HG03108 (cell line): ENCODE results near the gene SVBP.
"Not testable (repeated sequence)": the region's sequence is repeated elsewhere in the genome, so short reads cannot be mapped to it uniquely, and the experiment has no call there.

Source experiments
- ATAC-seq: cut with Tn5 transposase; IDR thresholded peaks from one replicate; pipeline ENCODE4 v1.9.1; 2021; ENCODE audit warnings: moderate library complexity; ENCODE audit not compliant: unreplicated experiment

SVBP gene

GRCh38 chr1:42816585-42817439 is at the start of gene SVBP, which contains the start of gene ERMAP:
Gene SVBP, minus strand, starts transcription at chr1:42817397. Its CDS starts 853 bp downstream, at chr1:42816544.
Gene ERMAP, plus strand, starts transcription at chr1:42817122. Its CDS starts 13,327 bp downstream, at chr1:42830449.
- ATAC-seq, result peak; percentile 80

- ATAC-seq, result no peak
Observed at GRCh38 chr1:42866549-42866948, 49.4 kb upstream of the SVBP start.

GRCh38 chr1:42861014-42861399 is 43.8 kb upstream of the SVBP start:
- ATAC-seq, result no peak

GRCh38 chr1:42860339-42861013 is 43.3 kb upstream of the SVBP start:
- ATAC-seq, result no peak

- ATAC-seq, result not testable (repeated sequence)
Observed at GRCh38 chr1:42859366-42859765, 42.2 kb upstream of the SVBP start.

GRCh38 chr1:42856554-42856953 is 39.4 kb upstream of the SVBP start:
- ATAC-seq, result not testable (repeated sequence)

GRCh38 chr1:42853116-42853884 is 36.1 kb upstream of the SVBP start:
- no peak for ATAC-seq

GRCh38 chr1:42852608-42852980 is 35.4 kb upstream of the SVBP start:
- no peak for ATAC-seq

- ATAC-seq, result no peak
Observed at GRCh38 chr1:42851960-42852607, 34.9 kb upstream of the SVBP start.

GRCh38 chr1:42851420-42851819 is 34.2 kb upstream of the SVBP start:
- ATAC-seq, result no peak

GRCh38 chr1:42849944-42850343 is 32.7 kb upstream of the SVBP start:
- ATAC-seq, result no peak

GRCh38 chr1:42848823-42849537 is 31.8 kb upstream of the SVBP start:
- ATAC-seq, result no peak

- no peak for ATAC-seq
Observed at GRCh38 chr1:42847721-42848460, 30.7 kb upstream of the SVBP start.

GRCh38 chr1:42847111-42847595 is 30.0 kb upstream of the SVBP start:
- ATAC-seq, result no peak

- ATAC-seq, result peak; percentile 89
Observed at GRCh38 chr1:42846257-42847110, 29.3 kb upstream of the SVBP start, which contains the start of gene ZNF691. Gene ZNF691, plus strand, starts transcription at chr1:42846613. Its CDS starts 3,046 bp downstream, at chr1:42849659.

GRCh38 chr1:42845866-42846256 is 28.7 kb upstream of the SVBP start:
- ATAC-seq, result no peak

GRCh38 chr1:42845193-42845592 is 28.0 kb upstream of the SVBP start:
- no peak for ATAC-seq

- no peak for ATAC-seq
Observed at GRCh38 chr1:42844592-42845140, 27.5 kb upstream of the SVBP start.
